GM19193 (cell line): ENCODE measurements around the gene GRK5.

ENCODE experiments used
- POLR2A ChIP-seq: IDR thresholded peaks from 4 replicates; pipeline ENCODE4 v1.6.1; 2011; ENCODE audit not compliant: insufficient read depth, insufficient read length; ENCODE audit errors: extremely low read depth

The GRK5 gene

GRCh38 chr10:119318411-119319160, 111.2 kb downstream of the GRK5 start:
- TF ChIP-seq POLR2A = no peak

- no peak for TF ChIP-seq POLR2A
Observed at GRCh38 chr10:119319161-119319919, 112.0 kb downstream of the GRK5 start.

- TF ChIP-seq POLR2A = no peak
Observed at GRCh38 chr10:119319920-119320258, 112.5 kb downstream of the GRK5 start.

GRCh38 chr10:119320981-119321380, 113.6 kb downstream of the GRK5 start:
- TF ChIP-seq POLR2A = no peak

GRCh38 chr10:119323085-119324016, 116.0 kb downstream of the GRK5 start:
- no peak for TF ChIP-seq POLR2A

DNA sequence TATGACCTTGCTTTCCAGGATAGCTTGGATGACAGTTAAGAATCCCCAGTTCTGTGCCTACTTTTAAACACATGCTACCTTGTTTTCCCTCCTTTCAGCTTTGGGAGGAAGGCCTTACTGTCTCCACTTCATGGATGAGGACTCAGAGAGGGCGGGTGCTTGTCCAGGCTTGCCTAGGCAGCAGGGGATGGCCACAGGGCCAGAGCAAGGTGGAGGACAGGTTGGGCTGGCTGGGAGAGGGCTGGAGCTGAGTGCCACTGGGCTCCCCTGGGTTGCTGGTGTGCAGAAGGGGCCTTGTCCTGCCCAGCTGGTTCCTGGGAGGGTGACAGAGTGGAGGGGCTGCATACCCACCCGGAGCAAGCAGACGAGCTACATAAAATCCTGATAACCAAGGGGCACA, 117.8 kb downstream of the GRK5 start:
- no peak for TF ChIP-seq POLR2A

GRCh38 chr10:119326167-119326566, 118.8 kb downstream of the GRK5 start:
- no peak for TF ChIP-seq POLR2A

- no peak for TF ChIP-seq POLR2A
Observed at GRCh38 chr10:119327096-119327745, 119.8 kb downstream of the GRK5 start.

DNA sequence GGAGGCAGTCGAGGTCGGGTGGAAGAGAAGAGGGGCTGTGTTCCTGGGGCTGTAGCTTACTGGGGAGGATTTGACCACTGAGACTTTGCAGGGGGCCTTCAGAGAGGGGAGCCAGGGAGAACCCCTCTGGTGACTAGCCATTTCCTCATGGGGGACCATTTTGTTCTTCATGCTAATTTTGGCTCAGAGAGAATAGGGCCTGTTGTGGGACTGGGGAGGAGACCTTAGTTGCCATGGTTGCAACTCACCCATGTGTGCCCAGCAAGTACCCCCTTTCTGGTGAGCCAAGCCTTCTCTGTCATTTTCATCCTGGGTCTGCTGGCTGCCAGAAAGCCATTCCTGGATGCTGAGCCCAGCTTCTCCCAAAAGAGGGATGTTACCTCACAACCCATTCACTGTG, 120.9 kb downstream of the GRK5 start:
- TF ChIP-seq POLR2A = no peak

GRCh38 chr10:119330342-119330741, 123.0 kb downstream of the GRK5 start:
- TF ChIP-seq POLR2A = no peak

- no peak for TF ChIP-seq POLR2A
Observed at GRCh38 chr10:119331061-119331460, 123.7 kb downstream of the GRK5 start.

DNA sequence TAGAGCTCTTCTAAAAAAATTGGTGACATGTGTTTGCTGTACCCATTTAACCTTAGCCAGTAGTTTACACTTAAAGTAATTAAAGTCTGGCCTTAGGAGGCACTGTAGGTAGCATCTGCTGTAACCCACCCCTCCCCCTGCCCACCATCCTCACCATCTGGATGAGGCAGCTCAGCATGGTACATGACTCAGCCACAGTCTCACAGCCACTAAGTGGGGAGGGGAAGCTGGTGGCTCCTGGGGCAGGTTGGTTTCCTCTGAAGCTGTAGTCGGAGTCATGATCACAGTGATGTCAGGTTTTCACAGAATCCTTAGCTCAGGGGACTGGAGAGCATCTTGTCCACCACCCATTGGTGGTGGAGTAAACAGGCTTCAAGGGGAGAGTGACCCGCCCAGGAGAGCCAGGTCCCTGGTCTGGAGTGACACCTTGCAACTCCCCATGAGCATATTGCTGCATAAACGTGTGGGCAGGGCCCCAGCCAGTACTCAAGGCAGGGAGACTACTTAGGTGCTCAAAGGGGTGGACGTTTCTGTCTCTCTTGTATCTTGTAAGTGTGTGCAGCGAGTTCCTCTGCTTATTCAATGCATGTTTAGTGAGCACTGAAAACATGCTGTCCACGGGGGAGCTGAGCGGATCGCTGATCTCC, 125.9 kb downstream of the GRK5 start:
- TF ChIP-seq POLR2A = no peak

GRCh38 chr10:119335671-119336353, 128.4 kb downstream of the GRK5 start:
- no peak for TF ChIP-seq POLR2A

- no peak for TF ChIP-seq POLR2A
Observed at GRCh38 chr10:119336599-119336998, 129.2 kb downstream of the GRK5 start.
